H1 (cell line): ENCODE results near the gene RPS6KB2. TPM values are rescaled to one million over a fixed set of nuclear protein-coding genes. Genes with fewer than 3 reads are reported as not detected.

Experiments used
- CTCF ChIA-PET: fragments of 300-600 bp; sonication (Branson Sonifier 250); formaldehyde crosslinking; loops from one replicate; lab custom pipeline; 2021; ENCODE audit not compliant: partially characterized antibody; lab: Charles Lee
- POLR2A ChIA-PET: fragments of 300-600 bp; sonication (Branson Sonifier 250); formaldehyde crosslinking; loops from one replicate; lab custom pipeline; 2021; ENCODE audit warnings: inconsistent platforms; ENCODE audit not compliant: partially characterized antibody; lab: Charles Lee
- DNase-seq, 2 experiments: peaks; one replicate each; pipeline versions ENCODE4 v3.0.0 to v3.0.0-alpha.2; 2010 to 2022; ENCODE audit warnings: low spot score in 2 of 2, low read depth in 1 of 2, mixed read lengths in 1 of 2
- FAIRE-seq: peaks from 2 replicates; lab custom pipeline; 2011; peaks lifted over from hg19 to GRCh38; lab: Jason Lieb, UNC
- H2AFZ ChIP-seq: 2 replicates; pipeline ENCODE4 v1.8.1; 2012; ENCODE audit warnings: low read length, inconsistent platforms
- H2AK5ac ChIP-seq: 2 replicates; pipeline ENCODE4 v1.6.1; 2013; ENCODE audit warnings: low read depth, low read length
- H2BK120ac ChIP-seq: replicated peaks from 2 replicates; pipeline ENCODE3; 2013; ENCODE audit warnings: low read depth, low read length, inconsistent platforms
- H2BK12ac ChIP-seq: 2 replicates; pipeline ENCODE4 v1.6.1; 2013; ENCODE audit warnings: low read depth, low read length
- H2BK15ac ChIP-seq: 2 replicates; pipeline ENCODE4 v1.6.1; 2013; ENCODE audit warnings: low read length
- H2BK20ac ChIP-seq: 2 replicates; pipeline ENCODE4 v1.6.1; 2013; ENCODE audit warnings: low read length
- H2BK5ac ChIP-seq: 2 replicates; pipeline ENCODE4 v1.6.1; 2013; ENCODE audit warnings: low read depth, low read length
- H3K14ac ChIP-seq: 2 replicates; pipeline ENCODE4 v1.6.1; 2013; ENCODE audit warnings: inconsistent platforms; ENCODE audit not compliant: insufficient read length
- H3K18ac ChIP-seq: 2 replicates; pipeline ENCODE4 v1.6.1; 2013; ENCODE audit warnings: low read length; ENCODE audit errors: extremely low read depth
- H3K23ac ChIP-seq: 2 replicates; pipeline ENCODE4 v1.6.1; 2013; ENCODE audit warnings: inconsistent platforms; ENCODE audit not compliant: insufficient read length
- H3K23me2 ChIP-seq: 2 replicates; pipeline ENCODE4 v1.6.1; 2013; ENCODE audit warnings: low read depth, low read length
- H3K27ac ChIP-seq: 2 replicates; pipeline ENCODE4 v1.6.1; 2011; ENCODE audit warnings: low read depth, low read length, inconsistent platforms
- H3K27me3 ChIP-seq, 4 experiments: replicated peaks in 1 of 4; 1 replicate in 1 of 4; 2 replicates in 3 of 4; pipeline versions ENCODE4 v1.6.1 to v1.8.1; 2011 to 2013; ENCODE audit warnings: low read length in 3 of 4, mild to moderate bottlenecking in 3 of 4, inconsistent platforms in 2 of 4, mixed read lengths in 2 of 4, moderate library complexity in 1 of 4; ENCODE audit not compliant: control insufficient read depth in 3 of 4, insufficient read depth in 3 of 4; ENCODE audit errors: extremely low read depth in 1 of 4
- H3K36me3 ChIP-seq, 4 experiments: 2 replicates each; pipeline versions ENCODE4 v1.6.1 to v1.8.1; 2011 to 2013; ENCODE audit warnings: mild to moderate bottlenecking in 4 of 4, low read length in 3 of 4, moderate library complexity in 2 of 4, control low read depth in 1 of 4, inconsistent platforms in 1 of 4; ENCODE audit not compliant: insufficient read depth in 4 of 4, control insufficient read depth in 2 of 4
- H3K4ac ChIP-seq: replicated peaks from 2 replicates; pipeline ENCODE3; 2013; ENCODE audit warnings: low read length, low read depth, mixed read lengths, inconsistent platforms; ENCODE audit not compliant: insufficient read length
- H3K4me1 ChIP-seq, 4 experiments: replicated peaks in 1 of 4; 1 replicate in 1 of 4; 2 replicates in 3 of 4; pipeline versions ENCODE4 v1.6.1 to v1.8.1; 2011 to 2013; ENCODE audit warnings: low read length in 3 of 4, inconsistent platforms in 2 of 4, mixed read lengths in 1 of 4; ENCODE audit not compliant: insufficient read depth in 4 of 4, control insufficient read depth in 3 of 4
- H3K4me2 ChIP-seq, 2 experiments: 2 replicates each; pipeline versions ENCODE4 v1.6.1 to v1.8.1; 2011 to 2013; ENCODE audit warnings: low read depth in 2 of 2, low read length in 2 of 2, control low read depth in 1 of 2, inconsistent platforms in 1 of 2, mild to moderate bottlenecking in 1 of 2; ENCODE audit not compliant: insufficient read depth in 1 of 2
- H3K4me3 ChIP-seq, 4 experiments: fragments of 200-600, 300-600 bp in 1 of 4; sonication (generic), shearing (Covaris generic), sonication (Bioruptor Twin) in 1 of 4; 2 replicates each; pipeline versions ENCODE4 v1.5.1 to v1.8.1; 2011 to 2016; ENCODE audit warnings: low read length in 4 of 4, low read depth in 3 of 4, control low read depth in 2 of 4, inconsistent platforms in 2 of 4, mild to moderate bottlenecking in 2 of 4, mixed read lengths in 1 of 4, moderate library complexity in 1 of 4; ENCODE audit not compliant: insufficient read depth in 2 of 4; ENCODE audit errors: extremely low read depth in 1 of 4
- H3K56ac ChIP-seq: replicated peaks from 2 replicates; pipeline ENCODE3; 2013; ENCODE audit warnings: low read depth, mild to moderate bottlenecking, mixed read lengths, low read length, inconsistent platforms; ENCODE audit not compliant: insufficient read length
- H3K79me1 ChIP-seq: 2 replicates; pipeline ENCODE4 v1.6.1; 2013; ENCODE audit warnings: low read depth, low read length, control low read depth
- H3K79me2 ChIP-seq, 2 experiments: 2 replicates each; pipeline versions ENCODE4 v1.6.1 to v1.8.1; 2012 to 2013; ENCODE audit warnings: low read length in 2 of 2, mild to moderate bottlenecking in 2 of 2, inconsistent platforms in 1 of 2; ENCODE audit not compliant: insufficient read depth in 2 of 2, control insufficient read depth in 1 of 2
- H3K9ac ChIP-seq, 4 experiments: replicated peaks in 1 of 4; 1 replicate in 1 of 4; 2 replicates in 3 of 4; pipeline versions ENCODE4 v1.6.1 to v1.8.1; 2011 to 2013; ENCODE audit warnings: low read depth in 3 of 4, low read length in 3 of 4, control low read depth in 2 of 4, mild to moderate bottlenecking in 2 of 4, moderate library complexity in 2 of 4, inconsistent platforms in 1 of 4; ENCODE audit errors: extremely low read depth in 1 of 4
- H3K9me3 ChIP-seq, 2 experiments: 2 replicates each; pipeline versions ENCODE4 v1.6.1 to v1.8.1; 2012 to 2013; ENCODE audit warnings: mild to moderate bottlenecking in 2 of 2, moderate library complexity in 2 of 2, control low read depth in 1 of 2, inconsistent platforms in 1 of 2, low read depth in 1 of 2, low read length in 1 of 2, mixed read lengths in 1 of 2; ENCODE audit not compliant: insufficient read depth in 2 of 2
- H4K20me1 ChIP-seq, 2 experiments: replicated peaks in 1 of 2; 2 replicates each; pipeline versions ENCODE3 to v1.8.1; 2011 to 2013; ENCODE audit warnings: inconsistent platforms in 2 of 2, low read length in 2 of 2, mild to moderate bottlenecking in 1 of 2; ENCODE audit not compliant: insufficient read depth in 2 of 2, control insufficient read depth in 1 of 2
- H4K5ac ChIP-seq: 2 replicates; pipeline ENCODE4 v1.6.1; 2013; ENCODE audit warnings: low read length, low read depth, mixed read lengths, inconsistent platforms; ENCODE audit not compliant: insufficient read length
- H4K8ac ChIP-seq: 2 replicates; pipeline ENCODE4 v1.8.0; 2013; ENCODE audit warnings: mild to moderate bottlenecking, moderate library complexity, low read length, inconsistent platforms; ENCODE audit not compliant: insufficient read depth; ENCODE audit errors: extremely low read depth
- H4K91ac ChIP-seq: replicated peaks from 2 replicates; pipeline ENCODE3; 2013; ENCODE audit warnings: low read length, mixed read lengths, inconsistent platforms; ENCODE audit not compliant: insufficient read length
- BCL11A ChIP-seq, 2 experiments: IDR thresholded peaks; one replicate each; pipeline ENCODE4 v1.6.1; 2011; ENCODE audit warnings: low read depth in 2 of 2, low read length in 2 of 2, mild to moderate bottlenecking in 2 of 2
- E2F6 ChIP-seq: IDR thresholded peaks from 2 replicates; pipeline ENCODE4 v1.6.1; 2012; ENCODE audit warnings: inconsistent platforms
- GTF2F1 ChIP-seq: IDR thresholded peaks from 2 replicates; pipeline ENCODE4 v1.6.1; 2012; ENCODE audit warnings: low read depth, low read length, improper control_type of control experiment, borderline replicate concordance
- HDAC6 ChIP-seq: IDR thresholded peaks from one replicate; pipeline ENCODE4 v1.7.1; 2012; ENCODE audit warnings: low read depth, mild to moderate bottlenecking, inconsistent platforms, low read length, moderate library complexity
- MAX ChIP-seq: IDR thresholded peaks from 2 replicates; pipeline ENCODE4 v1.6.1; 2012; ENCODE audit warnings: inconsistent platforms
- POLR2A ChIP-seq, 2 experiments: IDR thresholded peaks; 1 replicate in 1 of 2; 2 replicates in 1 of 2; pipeline ENCODE4 v1.6.1; 2011; ENCODE audit warnings: low read depth in 2 of 2, low read length in 2 of 2, mild to moderate bottlenecking in 2 of 2; ENCODE audit errors: control extremely low read depth in 1 of 2
- WGBS, 2 experiments: shearing (Covaris generic) in 1 of 2; methylation state at CpG; one replicate each; pipeline versions ENCODE4 v1.1.6 to v1.1.7; 2013 to 2015; ENCODE audit warnings: low lambda C conversion rate in 2 of 2, mixed read lengths in 2 of 2, inconsistent platforms in 1 of 2, low coverage in 1 of 2, missing lambda C conversion rate in 1 of 2; ENCODE audit not compliant: insufficient replicate concordance in 2 of 2, insufficient coverage in 1 of 2, insufficient read length in 1 of 2; ENCODE audit errors: extremely low coverage in 1 of 2, missing lambda C conversion rate in 1 of 2; 5-methylcytosine and 5-hydroxymethylcytosine counted together
- polyA plus RNA-seq, 7 experiments: library from polyadenylated mRNA; depleted of rRNA in 3 of 7; stranded (reverse) in 5 of 7; unstranded in 2 of 7; fragments of >200 nt in 5 of 7; fragments of 200-250 nt in 2 of 7; gene quantifications; 1 replicate in 5 of 7; 2 replicates in 1 of 7; 4 replicates in 1 of 7; pipeline versions ENCODE4 v1.2.1 to v1.2.3, GENCODE V29; 2011 to 2013; ENCODE audit warnings: missing spikeins in 2 of 7, mixed read lengths in 2 of 7
- total RNA-seq: library from RNA; stranded (reverse); fragmentation: NEBNext Ultra II Directional; extraction: Animal tissue kit (Norgen Biotek cat#: 25700); gene quantifications from 2 replicates; pipeline ENCODE4 v1.2.1, GENCODE V29; 2021

Gene RPS6KB2
- total and polyA plus RNA-seq, 2 of the 8 experiments (the other 6 are each of a cell fraction or from before 2014, with no cell fraction given): 41.0 to 47.1 TPM

GRCh38 chr11:67387518-67387917 is 40.8 kb upstream of the RPS6KB2 start:
- no peak overlapping the region for H4K5ac ChIP-seq
- DNase-seq (no peak), FAIRE-seq (no peak)
- no peaks in the 10 kb centered on the region for H3K9me3 ChIP-seq
- no peak overlapping the region for H3K4ac ChIP-seq
- no peak overlapping the region for H2BK20ac ChIP-seq
- H3K23ac ChIP-seq: no peak overlapping the region
- no peak overlapping the region for H2AK5ac ChIP-seq
- H3K79me2 ChIP-seq: no peaks in the 10 kb centered on the region
- H3K56ac ChIP-seq: no peak overlapping the region
- TF ChIP-seq GTF2F1 (no peak), HDAC6 (no peak), MAX (no peak), POLR2A (IDR thresholded peaks at IDR 0.05; ENCODE audit: control extremely low read depth in 1 of 2, low read depth in 2 of 2, low read length in 2 of 2) (no peak), E2F6 (no peak), BCL11A (IDR thresholded peaks at IDR 0.05; ENCODE audit: low read depth in 2 of 2, low read length in 2 of 2) (no peak)
- ChIA-PET CTCF (interaction anchor here (0.6 to 34.8 kb wide), 11 partner anchors 8 to 208 kb away, joined by 3 to 1305 read pairs (median 4); partner anchors contain the start of genes CLCF1, PITPNM1 and POLD4), POLR2A (interaction anchor here (0.6 to 2.2 kb wide), 5 partner anchors 13 to 88 kb away, joined by 3 to 7 read pairs (median 5); partner anchors contain the start of genes CLCF1 and POLD4)
- 0 out of 2 replicates have a peak overlapping the region, but pooled peaks have one; percentile 68 for H2BK12ac ChIP-seq
- H3K27me3 ChIP-seq: peaks cover 0 to 11% (median 5%) of the 10 kb centered on the region in 4 experiments; a peak in 3 of 7 replicates
- H3K4me1 ChIP-seq: peaks cover 0 to 6% (median 6%) of the 10 kb centered on the region in 4 experiments; a peak in 4 of 7 replicates
- 0 out of 2 replicates have a peak overlapping the region, but pooled peaks have one; percentile 21 for H2BK15ac ChIP-seq
- no peak overlapping the region for H2BK5ac ChIP-seq
- 67% methylated on average over 6 of the region's 6 CpGs; no CpG with 5 or more reads in 1 of the 2 experiments for WGBS, 2 experiments
- no peak overlapping the region for H3K14ac ChIP-seq
- no peak overlapping the region for H4K8ac ChIP-seq
- H2AFZ ChIP-seq: no peak overlapping the region
- H3K23me2 ChIP-seq: peaks cover 11% of the 10 kb centered on the region
- no peak overlapping the region for H3K27ac ChIP-seq
- no peak overlapping the region for H2BK120ac ChIP-seq
- no peak overlapping the region for H4K91ac ChIP-seq
- no peak overlapping the region for H3K18ac ChIP-seq
- no peak overlapping the region for H3K4me3 ChIP-seq
- no peaks in the 10 kb centered on the region for H3K79me1 ChIP-seq
- no peaks in the 10 kb centered on the region for H3K36me3 ChIP-seq
- no peak overlapping the region for H3K9ac ChIP-seq
- H3K4me2 ChIP-seq: no peak overlapping the region
- peaks cover 0 to under 1% of the 10 kb centered on the region in 2 experiments for H4K20me1 ChIP-seq
